ENCODE measurements around the gene MPRIP. TPM values are rescaled to one million over a fixed set of nuclear protein-coding genes. Genes with fewer than 3 reads are reported as not detected.

MPRIP gene
- polyA plus RNA-seq, 4 donors, result 142 to 202 (median 173) TPM

DNA sequence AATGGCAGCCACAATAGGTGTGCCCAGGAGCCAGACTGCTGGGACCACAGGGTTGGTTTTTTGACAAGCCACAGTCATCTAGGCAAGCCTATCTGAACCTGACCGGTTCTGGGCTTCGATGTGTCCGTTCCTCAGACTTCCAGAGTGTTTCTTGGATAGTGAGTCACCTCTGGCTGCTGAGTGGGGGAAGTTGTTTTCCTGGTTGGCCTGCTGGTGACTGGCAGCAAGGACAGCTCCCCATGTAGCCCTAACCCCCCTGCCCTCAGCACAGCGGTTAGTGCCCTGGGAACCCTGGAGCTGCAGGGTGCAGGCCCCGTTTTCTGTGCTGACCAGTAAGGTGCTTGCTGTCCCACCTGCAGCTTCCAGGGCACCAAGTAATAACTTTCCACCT, 98.3 kb downstream of the MPRIP start:
- DNase-seq (ENCODE audit: low read depth in 4 of 4, low spot score in 2 of 4), result no peak

DNA sequence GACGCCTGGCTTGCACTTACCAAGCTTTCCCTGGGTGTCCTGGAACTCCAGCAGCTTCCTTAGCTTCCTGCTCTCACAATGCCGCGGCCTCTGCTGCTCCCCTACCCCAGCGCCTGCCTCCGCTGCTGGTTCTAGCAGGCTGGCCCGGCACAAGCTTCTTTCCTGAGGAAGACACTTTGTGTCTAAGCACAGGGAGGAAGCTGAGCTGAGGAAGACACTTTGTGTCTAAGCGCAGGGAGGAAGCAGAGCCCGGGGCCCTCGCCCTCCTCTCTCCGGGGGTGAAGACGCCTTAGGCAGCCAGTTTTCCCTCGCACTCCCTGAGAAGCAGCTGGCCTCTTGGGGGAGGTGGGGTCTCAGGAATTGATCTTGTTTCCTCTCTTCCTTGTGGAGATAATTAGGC, 99.0 kb downstream of the MPRIP start:
- no peak for DNase-seq (ENCODE audit: low read depth in 4 of 4, low spot score in 2 of 4)

DNA sequence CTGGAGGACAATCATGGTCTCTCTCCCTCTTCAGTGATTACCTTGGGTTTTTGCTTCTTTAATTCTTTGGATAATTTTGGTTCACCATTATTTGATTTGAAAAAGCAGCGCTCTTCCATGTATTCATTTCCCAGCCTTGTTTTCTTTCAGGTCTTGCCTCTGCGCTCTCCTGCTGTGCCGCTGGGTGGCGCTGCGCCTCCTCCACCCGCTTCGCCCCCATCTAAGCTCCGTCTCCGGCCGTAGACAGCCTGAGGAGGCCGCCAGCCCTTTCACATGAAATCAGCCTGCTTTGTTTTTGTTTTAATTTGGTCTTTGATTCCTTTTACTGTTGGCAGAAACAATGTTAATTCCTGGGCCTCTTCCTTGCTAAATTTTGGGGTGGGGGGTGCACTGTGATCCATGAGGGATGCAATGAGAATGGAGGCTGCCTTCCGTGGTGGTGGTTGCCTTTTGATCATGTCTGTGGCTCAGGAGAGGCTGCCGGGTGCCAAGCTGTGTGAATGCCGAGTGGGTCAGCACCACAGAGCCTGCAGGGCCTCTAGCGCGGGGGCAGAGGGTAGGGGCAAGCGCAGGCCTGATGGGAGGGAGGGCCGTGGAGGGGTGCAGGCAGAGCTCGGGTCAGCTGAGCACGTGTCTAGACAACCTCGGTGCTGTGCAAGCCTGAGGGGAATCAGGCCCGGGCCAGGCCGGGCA, 99.7 kb downstream of the MPRIP start:
- DNase-seq (ENCODE audit: low read depth in 4 of 4, low spot score in 2 of 4), result no peak

DNA sequence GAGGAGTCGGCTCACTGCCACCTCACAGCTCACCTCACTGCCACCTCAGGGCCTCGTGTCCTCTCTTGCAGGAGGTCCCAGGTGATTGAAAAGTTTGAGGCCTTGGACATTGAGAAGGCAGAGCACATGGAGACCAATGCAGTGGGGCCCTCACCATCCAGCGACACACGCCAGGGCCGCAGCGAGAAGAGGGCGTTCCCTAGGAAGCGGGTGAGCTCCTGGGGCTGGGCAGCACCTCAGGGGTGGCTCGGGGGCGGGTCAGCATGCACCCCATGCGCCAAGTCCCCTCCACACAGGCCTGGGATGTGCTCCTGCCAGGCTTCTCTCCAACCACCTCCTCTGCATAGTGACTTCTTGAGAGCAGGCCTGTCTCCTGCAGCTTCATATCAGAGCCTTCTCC, 100.3 kb downstream of the MPRIP start:
- no peak for DNase-seq (ENCODE audit: low read depth in 4 of 4, low spot score in 2 of 4)

DNA sequence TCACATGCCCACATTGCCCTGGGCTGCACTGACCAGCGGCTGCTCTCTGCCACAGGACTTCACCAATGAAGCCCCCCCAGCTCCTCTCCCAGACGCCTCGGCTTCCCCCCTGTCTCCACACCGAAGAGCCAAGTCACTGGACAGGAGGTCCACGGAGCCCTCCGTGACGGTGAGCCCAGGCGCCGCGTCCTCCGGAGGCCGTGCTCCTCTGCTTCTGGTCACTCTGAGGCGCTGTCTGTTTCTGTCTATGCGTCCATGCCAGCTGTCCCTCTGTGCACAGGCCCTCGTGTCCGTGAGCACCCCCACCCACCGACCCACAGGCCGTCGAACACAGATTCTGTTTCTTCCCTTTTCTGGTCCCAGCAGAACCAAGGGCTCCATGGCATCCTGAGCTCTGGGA, 101.2 kb downstream of the MPRIP start:
- no peak for DNase-seq (ENCODE audit: low read depth in 4 of 4, low spot score in 2 of 4)

DNA sequence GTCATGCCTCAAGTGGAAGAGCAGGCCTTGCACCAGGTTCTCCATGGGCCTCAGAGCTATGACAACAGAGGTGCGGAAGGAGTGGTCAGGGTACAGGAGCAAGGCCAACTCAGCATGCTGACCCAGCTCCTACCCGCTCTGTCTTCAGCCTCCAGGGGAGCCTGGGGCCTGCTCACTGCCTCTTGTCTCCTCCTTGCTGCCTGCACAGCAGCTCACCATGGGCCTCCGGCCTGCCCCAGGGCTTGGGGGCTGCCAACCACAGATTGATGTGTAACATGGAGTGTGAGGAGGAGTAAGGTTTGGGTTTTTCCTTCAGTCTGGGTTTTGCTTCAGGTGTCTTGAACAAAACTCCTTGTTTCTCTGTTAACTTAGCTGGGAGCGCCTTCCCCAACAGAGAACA, 101.8 kb downstream of the MPRIP start:
- DNase-seq (ENCODE audit: low read depth in 4 of 4, low spot score in 2 of 4), result no peak

DNA sequence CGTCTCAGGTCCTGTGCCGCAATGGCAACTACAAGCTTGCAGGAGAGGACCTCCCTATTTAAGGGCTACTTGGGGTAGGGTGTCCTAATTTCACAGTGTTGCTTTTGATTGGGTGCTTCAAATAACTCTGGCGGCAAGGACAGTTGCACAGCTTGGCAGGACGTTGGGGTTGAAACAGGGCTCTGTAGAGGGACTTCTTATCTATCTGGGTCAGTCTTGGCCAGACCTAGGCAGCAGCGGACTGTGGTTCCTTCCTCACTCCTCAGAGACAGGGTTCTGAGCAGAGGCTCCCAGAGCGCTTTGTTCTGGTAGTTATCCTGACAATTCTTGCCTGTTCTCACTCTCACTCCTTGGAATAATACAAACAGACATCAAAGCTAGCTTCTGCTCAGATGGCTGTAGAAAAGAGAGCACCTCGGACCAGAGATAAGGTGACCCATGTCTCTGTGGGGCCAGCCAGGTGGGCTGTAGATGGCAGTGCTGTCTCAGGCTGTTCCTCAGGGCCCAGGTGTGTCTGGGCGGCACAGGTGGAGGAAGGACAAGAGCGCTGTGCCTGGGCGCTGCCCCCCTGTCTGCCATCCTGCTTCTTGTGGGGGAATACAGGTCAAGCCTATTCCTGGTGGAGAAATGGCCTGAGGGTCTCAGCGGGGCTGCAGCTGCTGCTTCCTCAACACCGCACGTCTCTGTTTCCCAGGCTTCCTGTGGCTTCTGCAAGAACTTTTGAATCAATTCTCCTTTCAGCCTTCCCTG, 102.8 kb downstream of the MPRIP start:
- DNase-seq (ENCODE audit: low read depth in 4 of 4, low spot score in 2 of 4), result no peak

DNA sequence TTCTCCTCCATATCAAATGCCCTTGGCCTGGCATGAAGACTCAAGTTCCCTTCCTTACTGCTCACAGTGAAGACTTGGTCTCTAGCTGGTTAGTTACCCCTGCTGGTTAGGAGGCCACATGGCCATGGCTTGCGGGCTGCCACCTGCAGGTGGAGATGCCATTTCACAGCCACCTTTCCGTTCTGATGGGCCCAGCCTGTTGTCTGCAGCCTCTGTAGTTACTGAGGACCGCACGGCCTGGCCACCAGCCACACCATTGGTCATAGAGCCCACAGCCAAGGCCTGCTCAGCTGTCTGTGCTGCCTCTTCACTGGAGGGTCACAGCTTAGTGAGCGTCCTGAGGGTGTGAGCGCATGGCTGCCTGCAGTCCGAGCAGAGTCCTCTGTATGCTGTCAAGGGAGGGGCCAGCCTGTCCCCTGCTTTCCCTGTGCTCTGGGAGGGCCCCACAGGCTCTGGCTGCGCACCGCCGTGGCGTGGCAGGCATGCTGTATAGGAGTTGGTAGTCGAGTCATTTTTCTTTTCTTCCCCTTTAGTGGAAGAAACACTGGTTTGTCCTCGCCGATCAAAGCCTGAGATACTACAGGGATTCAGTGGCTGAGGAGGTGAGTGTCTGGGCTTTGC, 104.6 kb downstream of the MPRIP start:
- DNase-seq (ENCODE audit: low read depth in 4 of 4, low spot score in 2 of 4), result no peak

DNA sequence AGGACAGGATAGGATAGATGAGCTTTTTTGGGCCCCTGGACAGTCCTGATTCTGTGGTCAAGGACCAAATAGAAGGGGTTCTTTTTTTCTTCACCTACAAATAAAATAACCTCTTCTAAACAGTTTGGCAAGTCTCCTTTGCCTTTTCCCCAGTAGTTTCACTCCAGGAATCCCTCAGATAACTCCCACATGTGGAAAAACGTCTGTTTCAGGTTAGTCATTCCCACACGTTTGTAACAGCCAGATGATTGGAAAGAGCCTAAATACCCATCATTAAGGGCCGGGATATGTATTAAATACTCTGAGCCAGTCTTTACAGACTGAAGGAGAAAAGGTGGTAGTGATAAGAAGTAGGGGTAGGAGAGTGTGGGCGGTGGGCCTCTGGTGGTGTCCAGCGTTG, 105.6 kb downstream of the MPRIP start:
- DNase-seq (ENCODE audit: low read depth in 4 of 4, low spot score in 2 of 4), result no peak

DNA sequence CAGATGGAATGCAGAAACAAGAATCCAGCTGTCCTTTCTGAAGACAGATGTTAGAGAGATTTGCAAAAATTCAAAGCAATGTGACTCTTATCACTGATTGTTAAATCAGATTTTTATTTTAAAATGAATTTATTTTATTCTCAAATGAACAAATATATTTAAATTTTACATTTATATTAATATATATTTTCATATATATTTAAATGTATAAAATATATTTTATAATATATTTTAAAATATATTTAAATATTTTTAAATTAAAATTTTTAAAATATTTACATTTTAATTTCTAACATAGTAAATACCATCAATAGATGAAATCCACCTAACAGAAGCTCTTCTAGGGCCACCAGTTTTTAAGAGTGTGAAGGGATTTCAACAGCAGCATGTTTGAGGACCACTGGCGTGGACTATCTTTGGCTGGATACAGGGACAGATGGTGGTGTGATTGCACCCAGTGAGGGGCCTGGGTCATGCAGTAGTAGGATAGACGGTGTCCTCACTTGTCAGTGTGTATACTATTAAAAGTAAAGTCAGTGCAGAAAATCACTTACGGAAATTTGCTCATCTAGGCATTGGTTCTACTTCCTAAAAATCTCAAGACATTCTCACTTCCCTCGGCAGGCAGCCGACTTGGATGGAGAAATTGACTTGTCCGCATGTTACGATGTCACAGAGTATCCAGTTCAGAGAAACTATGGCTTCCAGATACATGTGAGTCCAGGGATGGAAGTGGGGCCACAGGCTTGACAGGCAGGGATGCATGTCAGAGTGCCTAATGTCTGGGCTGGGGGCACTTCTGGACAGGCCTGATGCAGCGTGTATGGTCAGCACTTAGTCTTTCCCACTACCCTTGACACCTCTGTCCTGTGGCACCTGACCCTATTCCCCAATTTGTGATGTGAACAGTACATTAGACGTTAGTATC, 107.5 kb downstream of the MPRIP start:
- DNase-seq (ENCODE audit: low read depth in 4 of 4, low spot score in 2 of 4), result no peak

DNA sequence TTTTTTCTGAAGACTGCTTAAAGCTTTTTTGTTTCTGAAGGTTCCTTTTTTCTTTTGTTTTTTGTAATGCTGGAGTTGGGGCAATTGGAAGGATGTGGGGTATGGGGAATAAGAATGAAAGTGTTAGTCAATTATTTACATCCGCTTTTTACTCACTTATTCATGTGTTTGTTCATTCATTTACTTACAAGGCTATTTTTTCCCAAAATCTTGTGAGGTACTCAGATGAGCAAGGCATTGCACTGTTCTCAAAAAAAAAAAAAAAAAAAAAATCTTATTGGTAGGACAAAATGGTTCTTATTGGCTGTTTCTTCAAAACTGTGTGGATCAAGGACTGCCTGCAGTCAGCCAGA, 108.2 kb downstream of the MPRIP start:
- no peak for DNase-seq (ENCODE audit: low read depth in 4 of 4, low spot score in 2 of 4)

DNA sequence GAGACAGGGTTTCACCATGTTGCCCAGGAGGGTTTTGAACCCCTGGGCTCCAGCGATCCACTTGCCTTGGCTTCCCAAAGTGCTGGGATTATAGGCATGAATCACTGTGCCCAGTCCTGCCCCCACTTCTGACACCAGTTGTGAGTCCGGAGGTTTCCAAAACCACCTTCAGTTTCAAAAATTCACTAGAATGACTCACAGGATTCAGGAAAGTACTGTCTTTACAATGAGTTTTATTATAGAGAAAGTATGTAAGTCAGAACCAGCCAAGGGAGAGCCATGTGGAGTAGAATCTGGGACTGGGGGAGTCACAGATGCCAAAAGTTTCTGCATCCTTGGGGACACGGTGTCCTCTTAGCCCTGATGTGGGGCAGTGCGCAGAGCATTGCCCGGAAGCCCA, 108.8 kb downstream of the MPRIP start:
- no peak for DNase-seq (ENCODE audit: low read depth in 4 of 4, low spot score in 2 of 4)

DNA sequence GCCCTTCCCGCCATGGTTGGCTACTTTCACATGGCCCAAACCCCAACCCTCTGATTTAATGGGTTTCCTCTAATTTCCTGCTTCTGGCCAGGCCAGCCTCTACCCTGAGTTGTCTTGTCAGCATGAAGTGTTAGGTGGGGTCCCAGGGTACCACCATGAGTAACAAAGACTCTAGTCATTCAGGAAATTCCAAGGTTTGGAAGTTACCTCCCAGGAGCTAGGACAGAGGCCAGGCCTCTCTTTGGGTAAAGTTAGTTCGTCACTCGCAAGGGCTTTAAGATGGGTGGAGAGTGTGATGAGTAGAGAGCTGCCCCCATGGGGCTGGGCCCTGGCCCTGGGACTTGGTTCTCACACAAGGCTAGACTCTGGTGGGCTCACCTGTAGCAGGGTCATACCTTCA, 109.3 kb downstream of the MPRIP start:
- no peak for DNase-seq (ENCODE audit: low read depth in 4 of 4, low spot score in 2 of 4)

DNA sequence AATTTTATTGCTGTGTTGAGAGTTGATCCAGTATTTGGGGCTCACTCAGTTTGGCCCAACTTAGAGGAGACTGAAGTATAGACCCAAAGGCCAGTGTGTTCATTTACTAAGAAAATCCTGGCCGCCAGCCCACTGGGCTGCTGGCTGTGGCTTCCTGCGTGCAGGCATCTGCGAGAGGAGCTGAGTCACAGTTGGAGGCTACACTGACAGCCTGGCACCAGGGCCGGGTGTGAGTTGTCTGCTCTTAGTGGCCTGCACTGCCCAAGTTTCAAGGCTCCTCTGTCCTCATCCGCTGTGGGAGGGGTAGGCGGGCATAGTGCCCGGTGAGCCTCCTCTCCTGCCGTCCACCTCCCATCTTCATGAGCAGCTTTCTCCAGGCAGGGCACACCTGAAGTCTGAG, 109.7 kb downstream of the MPRIP start:
- no peak for DNase-seq (ENCODE audit: low read depth in 4 of 4, low spot score in 2 of 4)

DNA sequence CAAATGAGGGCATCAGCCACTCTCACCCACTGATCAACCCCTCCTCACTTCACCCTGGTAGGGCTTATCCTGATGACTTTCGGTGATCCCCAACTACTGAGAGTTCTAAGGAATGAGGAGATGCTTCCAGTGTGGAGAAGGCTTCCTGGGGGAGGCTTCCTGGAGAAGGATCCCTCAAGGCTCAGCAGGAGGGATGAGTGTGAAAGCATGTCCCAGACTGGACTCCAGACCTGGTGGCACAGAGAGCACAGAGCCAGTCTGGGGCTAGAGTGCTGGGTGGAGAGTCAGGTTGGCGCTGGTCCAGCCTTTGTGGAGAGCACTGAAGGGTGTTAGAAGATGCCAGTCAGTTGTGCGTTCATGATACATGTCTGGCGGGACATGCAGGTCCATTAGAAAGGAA, 110.1 kb downstream of the MPRIP start:
- DNase-seq (ENCODE audit: low read depth in 4 of 4, low spot score in 2 of 4), result no peak

DNA sequence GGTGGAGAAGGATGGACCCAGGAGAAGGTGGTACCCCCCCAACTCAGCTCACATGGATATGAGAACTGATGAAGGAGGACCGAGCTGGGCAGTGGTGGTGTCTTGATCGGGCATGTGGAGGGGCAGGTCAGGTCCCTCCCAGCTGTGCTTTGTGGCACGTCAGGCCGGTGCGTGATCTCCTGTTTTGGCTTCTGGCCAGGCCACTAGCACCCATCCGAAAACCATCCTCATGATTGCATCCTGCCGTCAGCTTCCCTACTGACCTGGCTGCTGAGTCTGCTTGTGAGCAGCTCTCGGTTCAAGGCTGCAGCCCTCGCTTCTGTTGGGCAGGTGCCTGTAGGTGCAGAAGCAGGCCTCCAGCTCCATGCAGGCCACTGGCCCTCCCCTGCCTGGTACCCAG, 110.8 kb downstream of the MPRIP start:
- DNase-seq (ENCODE audit: low read depth in 4 of 4, low spot score in 2 of 4), result no peak

DNA sequence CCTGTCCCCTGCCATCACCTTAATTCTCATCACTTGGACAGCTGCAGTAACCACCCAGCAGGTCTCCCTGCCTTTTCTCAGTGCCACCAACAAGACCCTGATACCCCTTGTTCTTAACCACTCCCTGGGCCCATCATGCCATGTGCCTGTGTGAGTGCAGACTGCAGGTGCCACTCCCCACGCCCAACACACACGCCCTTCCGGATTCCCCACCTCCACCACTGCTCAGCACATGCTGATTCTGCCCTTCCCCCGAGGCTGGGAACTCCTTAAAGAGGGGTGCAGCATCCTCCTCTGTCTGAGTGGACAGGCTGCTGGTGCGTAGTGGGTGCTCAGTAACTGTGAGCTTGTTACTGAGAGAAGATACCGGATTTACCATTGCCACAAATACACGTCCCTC, 111.5 kb downstream of the MPRIP start:
- no peak for DNase-seq (ENCODE audit: low read depth in 4 of 4, low spot score in 2 of 4)

DNA sequence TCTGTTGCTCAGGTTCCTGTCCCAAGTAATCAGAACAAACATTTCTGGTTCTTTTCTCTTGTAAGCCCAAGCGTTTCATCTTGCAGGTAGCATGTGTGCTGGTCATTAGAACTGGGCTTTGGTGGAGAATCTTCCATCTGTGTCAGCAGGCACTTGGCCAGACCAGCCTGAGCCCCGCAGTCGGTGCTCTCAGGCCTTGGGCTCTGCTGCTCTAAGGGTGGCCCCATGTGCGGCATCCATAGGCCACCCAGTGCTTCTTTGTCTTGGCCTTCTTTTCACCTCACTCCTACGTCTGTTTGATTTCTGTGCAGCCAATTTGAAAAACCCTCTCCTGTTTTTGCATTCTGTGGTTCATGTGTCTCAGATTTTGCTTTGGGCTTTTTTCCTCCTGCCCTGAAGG, 112.3 kb downstream of the MPRIP start:
- DNase-seq (ENCODE audit: low read depth in 4 of 4, low spot score in 2 of 4), result no peak

DNA sequence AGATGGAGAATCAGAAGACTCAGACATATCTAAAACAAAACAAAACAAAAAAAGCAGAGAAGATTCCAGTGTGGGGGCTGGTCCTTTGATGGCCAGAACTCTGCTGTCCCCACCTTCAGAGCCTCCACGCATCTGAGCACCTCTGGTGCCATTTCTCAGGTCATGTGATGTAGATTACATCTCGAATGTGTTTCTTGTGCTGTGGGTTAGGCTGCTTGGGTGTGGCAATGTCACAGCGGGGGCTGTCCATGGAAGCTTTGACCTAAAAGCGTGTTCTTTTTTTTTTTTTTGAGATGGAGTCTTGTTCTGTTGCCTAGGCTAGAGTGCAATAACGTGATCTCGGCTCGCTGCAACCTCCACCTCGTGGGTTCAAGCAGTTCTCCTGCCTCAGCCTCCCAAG, 112.7 kb downstream of the MPRIP start:
- DNase-seq (ENCODE audit: low read depth in 4 of 4, low spot score in 2 of 4), result no peak

DNA sequence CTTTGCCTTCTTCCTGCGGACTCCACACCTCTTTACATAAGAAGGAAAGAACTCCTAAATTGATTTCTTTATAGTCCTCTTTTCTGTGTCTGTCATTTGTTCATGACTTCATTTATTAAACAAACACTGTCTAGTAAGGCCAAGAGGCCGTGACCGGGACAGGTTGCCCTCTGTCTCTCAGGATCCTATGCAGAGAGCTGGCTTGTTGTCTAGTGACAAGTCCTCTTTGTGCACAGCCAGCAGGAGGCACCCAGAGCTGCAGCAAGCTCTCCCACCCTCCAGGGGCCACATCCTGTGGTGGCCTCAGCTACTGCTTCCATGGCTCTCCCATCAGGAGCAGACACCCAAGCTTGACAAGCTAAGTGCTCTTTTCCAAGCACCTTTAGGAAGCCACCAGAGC, 113.3 kb downstream of the MPRIP start:
- no peak for DNase-seq (ENCODE audit: low read depth in 4 of 4, low spot score in 2 of 4)

DNA sequence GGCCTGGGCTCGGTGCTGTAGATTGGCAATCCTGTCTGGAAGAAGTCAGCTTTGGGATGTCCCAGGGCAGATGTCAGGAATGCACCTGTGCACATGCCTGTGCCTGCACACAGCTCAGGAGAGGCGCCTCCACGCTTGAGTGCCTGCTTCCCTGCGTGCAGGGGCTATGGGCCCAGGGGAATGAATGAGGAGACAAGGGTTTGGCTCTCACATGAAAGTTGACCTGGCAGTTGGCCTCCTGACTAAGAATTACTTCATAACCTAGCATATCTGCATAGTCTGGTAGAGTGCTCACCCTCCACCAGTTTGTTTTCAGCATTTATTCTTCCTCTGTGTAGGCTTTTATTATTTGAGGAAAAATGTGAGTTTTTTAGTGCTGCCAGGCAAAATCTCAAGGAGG, 113.8 kb downstream of the MPRIP start:
- no peak for DNase-seq (ENCODE audit: low read depth in 4 of 4, low spot score in 2 of 4)
